Mucosa of descending colon (tissue), 3 donors: ENCODE measurements around the gene ZNF646. TPM values are rescaled to one million over a fixed set of nuclear protein-coding genes. Genes with fewer than 3 reads are reported as not detected.

Experiments used
- ATAC-seq: fragments of 200-7000 bp; cut with Tn5 transposase; one replicate; pipeline ENCODE4 v1.9.1; 2020; ENCODE audit warnings: mild to moderate bottlenecking, moderate library complexity
- DNase-seq, 3 donors: peaks; one replicate each; pipeline ENCODE4 v3.0.0-alpha.2; 2020
- H3K36me3 ChIP-seq: fragments of 200-600 bp; one replicate; pipeline ENCODE4 v1.8.0; 2021; ENCODE audit warnings: low read depth, mild to moderate bottlenecking
- H3K4me1 ChIP-seq: fragments of 200-600 bp; one replicate; pipeline ENCODE4 v1.8.0; 2021; ENCODE audit warnings: low read depth, mild to moderate bottlenecking
- H3K4me3 ChIP-seq: fragments of 200-600 bp; one replicate; pipeline ENCODE4 v1.8.0; 2021; ENCODE audit warnings: mild to moderate bottlenecking
- H3K9me3 ChIP-seq: fragments of 200-600 bp; one replicate; pipeline ENCODE4 v1.8.0; 2021; ENCODE audit warnings: mild to moderate bottlenecking
- CTCF ChIP-seq: fragments of 200-600 bp; IDR thresholded peaks from one replicate; pipeline ENCODE4 v1.8.0; 2022; ENCODE audit warnings: antibody characterized with exemption, mild to moderate bottlenecking
- intact Hi-C, 2 donors: fragments of 100-400 bp; cut with DNase I in 1 of 2; cut with micrococcal nuclease in 1 of 2; formaldehyde crosslinking; loops; one replicate each; pipeline versions ENCODE4 v1.11.0 to v1.11.1; 2022; cut with DNase I, micrococcal nuclease
- total RNA-seq, 3 donors: library from RNA; stranded (reverse); fragmentation: NEBNext Ultra II Directional in 2 of 3; extraction: Animal tissue kit (Norgen Biotek cat#: 25700) in 2 of 3; gene quantifications; one replicate each; pipeline versions ENCODE4 v1.2.1 to v1.2.4, GENCODE V29; 2021 to 2023
- donor health status: DM: no; HTN: no; CAD: no; lungs with moderate emphysema.
- donor health status: DM: no; HTN: no; CAD: no.
- donor health status: DM: no; HTN: yes; CAD: no.

Gene ZNF646
- total RNA-seq, 3 donors from 2014 or later = 19.1 to 20.3 (median 20.0) TPM

DNA sequence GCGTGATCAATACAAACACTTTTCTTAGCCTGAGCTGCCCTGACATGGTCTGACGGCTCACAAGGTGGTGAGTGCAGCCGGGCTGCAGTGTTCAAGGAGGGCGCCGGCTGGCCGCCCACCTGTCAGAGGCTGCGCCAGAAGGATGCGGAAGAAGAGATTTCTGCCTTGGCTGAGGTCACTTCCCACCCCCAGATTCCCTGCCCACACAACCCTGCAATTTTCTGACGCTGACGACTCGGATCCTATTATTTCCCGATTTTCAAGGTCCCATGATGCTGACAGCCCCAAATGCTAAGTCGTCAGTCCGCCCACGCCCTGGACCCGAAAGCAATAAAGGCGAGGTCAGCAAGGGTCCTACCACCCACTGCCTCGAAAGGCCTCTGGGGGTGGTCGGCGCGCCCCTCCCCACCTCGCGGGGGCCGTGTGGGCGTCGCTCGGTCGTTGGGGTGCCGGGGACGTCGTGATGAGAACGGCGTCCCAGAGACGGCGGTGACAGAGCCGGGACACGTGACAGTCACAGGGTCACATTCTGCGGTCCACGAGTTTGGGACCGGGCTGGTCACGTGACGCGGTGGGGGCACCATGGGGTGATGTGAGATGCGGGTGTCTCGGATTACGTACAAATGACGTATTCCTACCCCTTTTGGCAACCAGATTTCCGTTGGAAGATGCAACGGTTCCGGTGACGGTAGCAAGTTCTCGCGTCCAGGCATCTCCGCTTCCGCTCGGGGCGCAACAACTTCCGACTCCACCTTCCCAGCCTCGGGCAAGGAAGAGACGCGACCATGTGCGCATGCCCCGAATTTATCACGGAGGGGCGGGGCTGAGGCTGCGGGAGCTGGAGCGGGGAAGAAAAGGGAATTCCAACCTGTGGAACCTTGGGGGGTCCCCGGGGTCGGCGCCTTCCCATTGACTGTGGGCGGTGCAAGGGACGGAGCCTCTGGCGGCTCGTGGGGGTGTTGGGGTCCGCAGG is 41.2 kb upstream of the ZNF646 start, which contains the start of gene STX4:
Gene STX4 (plus strand): TSS at position 823 of the 973 bp plus-strand sequence. CDS start 248 bp downstream, outside the sequence.
- peaks cover 12% of the 10 kb centered on the region for H3K4me1 ChIP-seq
- H3K9me3 ChIP-seq = no peaks in the 10 kb centered on the region
- intact Hi-C loops = loop anchor here in 1 of 2 donors (2.0 to 10.0 kb wide), 2 partner anchors 40 to 48 kb away; partner anchors contain the start of gene HSD3B7
- no peaks in the 10 kb centered on the region for H3K36me3 ChIP-seq
- H3K4me3 ChIP-seq = peak within 1 kb of the TSS; percentile 79
- DNase-seq = peak; percentile 98 to 99 (median 99)
- ATAC-seq = peak; percentile 95
- no peak for TF ChIP-seq CTCF

- ATAC-seq = peak; percentile 83
- peak; percentile 93 to 96 (median 95) for DNase-seq
Observed at GRCh38 chr16:31033709-31034492, 40.3 kb upstream of the ZNF646 start.

DNA sequence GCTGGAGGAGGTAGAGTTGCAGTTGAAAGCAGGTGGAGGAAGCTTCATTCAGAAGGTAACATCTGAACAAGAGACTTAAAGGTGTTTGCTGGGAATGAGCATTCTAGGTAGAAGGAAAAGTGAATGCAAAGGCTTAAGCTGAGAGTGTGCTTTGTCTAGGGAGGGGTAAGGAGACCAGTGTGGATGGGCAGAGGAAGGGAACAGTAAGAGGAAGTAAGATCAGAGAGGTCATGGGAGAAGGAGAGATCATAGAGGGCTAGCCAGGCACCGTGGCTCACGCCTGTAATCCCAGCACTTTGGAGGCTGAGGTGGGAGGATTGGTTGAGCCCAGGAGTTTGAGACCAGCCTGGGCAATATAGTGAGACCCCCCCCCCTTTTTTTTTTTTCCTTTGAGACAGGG is 37.5 kb upstream of the ZNF646 start:
- H3K4me1 ChIP-seq = peaks cover 12% of the 10 kb centered on the region
- H3K4me3 ChIP-seq = no peak overlapping the region
- DNase-seq (no peak), ATAC-seq (no peak)
- intact Hi-C loops = loop anchor here in 1 of 2 donors (10.0 kb wide), 1 partner anchor 52 kb away; the partner anchor contains the start of gene HSD3B7
- no peak for TF ChIP-seq CTCF
- no peaks in the 10 kb centered on the region for H3K9me3 ChIP-seq
- H3K36me3 ChIP-seq = peaks cover 4% of the 10 kb centered on the region

More at GRCh38 chr16:31033709-31034492, 40.3 kb upstream of the ZNF646 start:
- TF ChIP-seq CTCF = no peak
- Histone ChIP-seq H3K9me3 (no peaks in the 10 kb centered on the region), H3K36me3 (peaks cover 3% of the 10 kb centered on the region), H3K4me1 (peaks cover 12% of the 10 kb centered on the region), H3K4me3 (peak overlapping the region; percentile 79)
- intact Hi-C loops = loop anchor here in 1 of 2 donors (2.0 to 10.0 kb wide), 2 partner anchors 39 to 49 kb away; partner anchors contain the start of gene HSD3B7

DNA sequence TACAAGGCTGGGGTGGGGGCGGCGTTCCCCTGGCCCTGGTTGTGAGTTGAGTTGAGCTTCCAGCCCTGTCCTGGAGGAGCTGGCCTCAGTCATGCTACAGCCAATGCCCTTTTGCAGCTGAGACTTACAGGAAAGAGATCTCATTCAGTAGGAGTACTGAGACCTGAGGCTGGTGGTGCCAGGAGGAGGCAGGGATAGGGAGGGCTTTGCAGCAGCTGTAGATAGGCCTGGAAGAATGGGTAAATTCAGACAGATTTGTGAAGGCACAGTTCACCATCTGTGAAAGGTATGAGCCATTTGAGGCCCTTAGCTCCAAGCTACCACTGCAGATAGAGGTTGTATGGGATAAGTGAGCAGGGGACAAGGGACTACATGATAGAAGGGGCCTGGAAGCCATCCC is 35.2 kb upstream of the ZNF646 start:
- H3K9me3 ChIP-seq = no peaks in the 10 kb centered on the region
- DNase-seq (no peak), ATAC-seq (no peak)
- no peak overlapping the region for H3K4me3 ChIP-seq
- no peak for TF ChIP-seq CTCF
- intact Hi-C loops = loop anchor here in 1 of 2 donors (10.0 kb wide), 1 partner anchor 54 kb away; the partner anchor contains the start of gene HSD3B7
- peaks cover 12% of the 10 kb centered on the region for H3K4me1 ChIP-seq
- peaks cover 4% of the 10 kb centered on the region for H3K36me3 ChIP-seq

DNA sequence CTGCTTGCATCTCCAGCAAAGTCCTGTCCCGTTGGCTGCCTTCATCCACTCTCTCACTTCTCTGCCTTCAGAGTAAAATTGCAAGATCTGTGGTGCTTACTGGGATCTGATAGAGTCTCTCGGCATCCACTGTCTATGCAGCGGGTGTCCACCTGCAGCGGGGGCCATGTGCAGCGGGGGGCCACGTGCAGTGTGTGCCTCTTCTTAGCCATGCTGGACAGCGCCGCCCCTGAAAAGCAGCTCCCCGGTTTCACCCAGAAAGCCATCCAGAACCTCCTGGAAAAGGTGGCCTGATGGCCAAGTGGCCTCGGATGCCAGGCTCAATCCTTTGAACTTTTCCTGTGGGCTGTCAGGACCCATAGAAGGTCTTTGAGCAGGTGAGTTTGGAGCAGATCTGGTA is 31.4 kb upstream of the ZNF646 start:
- Histone ChIP-seq H3K4me1 (no peaks in the 10 kb centered on the region), H3K36me3 (peaks cover 4% of the 10 kb centered on the region), H3K4me3 (no peak overlapping the region), H3K9me3 (no peaks in the 10 kb centered on the region)
- ATAC-seq (no peak), DNase-seq (no peak)
- TF ChIP-seq CTCF = no peak
- intact Hi-C loops = no loop called here
